H9 (cell line): Measurements from ENCODE around the gene ARHGAP26. TPM values are rescaled to one million over a fixed set of nuclear protein-coding genes. Genes with fewer than 3 reads are reported as not detected.
A peak's percentile ranks its signal among the peaks of the same experiment; 100 is the strongest.

Experiments used
- DNase-seq: peaks from one replicate; pipeline ENCODE4 v3.0.0-alpha.2; 2017
- H2AFZ ChIP-seq: one replicate; pipeline ENCODE4 v1.6.1; 2013; ENCODE audit warnings: mild to moderate bottlenecking, low read length, control low read depth, moderate library complexity
- H2AK5ac ChIP-seq: 2 replicates; pipeline ENCODE4 v1.6.1; 2013; ENCODE audit warnings: low read length, control low read depth, mixed read lengths; ENCODE audit not compliant: insufficient read length
- H2BK120ac ChIP-seq: one replicate; pipeline ENCODE4 v1.6.1; 2013; ENCODE audit warnings: low read depth, mild to moderate bottlenecking, low read length, control low read depth, inconsistent platforms; ENCODE audit not compliant: poor library complexity, severe bottlenecking
- H2BK12ac ChIP-seq: 2 replicates; pipeline ENCODE4 v1.6.1; 2013; ENCODE audit warnings: low read length, control low read depth, mixed read lengths, low read depth; ENCODE audit not compliant: insufficient read length
- H2BK15ac ChIP-seq: 2 replicates; pipeline ENCODE4 v1.6.1; 2013; ENCODE audit warnings: low read depth, low read length, control low read depth
- H2BK20ac ChIP-seq: one replicate; pipeline ENCODE4 v1.6.1; 2013; ENCODE audit warnings: low read depth, mild to moderate bottlenecking, low read length, control low read depth, inconsistent platforms; ENCODE audit not compliant: poor library complexity, severe bottlenecking
- H2BK5ac ChIP-seq: 2 replicates; pipeline ENCODE4 v1.6.1; 2013; ENCODE audit warnings: low read length, control low read depth, mixed read lengths; ENCODE audit not compliant: insufficient read length
- H3K14ac ChIP-seq: 2 replicates; pipeline ENCODE4 v1.6.1; 2013; ENCODE audit warnings: low read length, control low read depth; ENCODE audit not compliant: insufficient read depth
- H3K18ac ChIP-seq: 2 replicates; pipeline ENCODE4 v1.6.1; 2013; ENCODE audit warnings: low read depth, mild to moderate bottlenecking, mixed read lengths, low read length, control low read depth; ENCODE audit not compliant: insufficient read length
- H3K23ac ChIP-seq: 2 replicates; pipeline ENCODE4 v1.6.1; 2013; ENCODE audit warnings: low read length, control low read depth, mixed read lengths, low read depth; ENCODE audit not compliant: insufficient read length
- H3K23me2 ChIP-seq: 2 replicates; pipeline ENCODE4 v1.6.1; 2013; ENCODE audit warnings: low read depth, mild to moderate bottlenecking, mixed read lengths, low read length, control low read depth; ENCODE audit not compliant: insufficient read length, poor library complexity, severe bottlenecking
- H3K27ac ChIP-seq: 2 replicates; pipeline ENCODE4 v1.5.1; 2013; ENCODE audit warnings: low read length, control low read depth, mixed read lengths, low read depth; ENCODE audit not compliant: insufficient read length
- H3K27me3 ChIP-seq: 2 replicates; pipeline ENCODE4 v1.6.1; 2013; ENCODE audit warnings: low read length, control low read depth, inconsistent platforms; ENCODE audit not compliant: insufficient read depth
- H3K4ac ChIP-seq: 2 replicates; pipeline ENCODE4 v1.6.1; 2013; ENCODE audit warnings: low read depth, mild to moderate bottlenecking, control low read depth, inconsistent platforms, low read length, moderate library complexity
- H3K4me1 ChIP-seq: 2 replicates; pipeline ENCODE4 v1.6.1; 2013; ENCODE audit warnings: low read length, control low read depth, inconsistent platforms; ENCODE audit not compliant: insufficient read depth
- H3K4me2 ChIP-seq: 2 replicates; pipeline ENCODE4 v1.6.1; 2013; ENCODE audit warnings: low read length, control low read depth, mixed read lengths; ENCODE audit not compliant: insufficient read length, insufficient read depth
- H3K56ac ChIP-seq: 2 replicates; pipeline ENCODE4 v1.6.1; 2013; ENCODE audit warnings: low read depth, mild to moderate bottlenecking, mixed read lengths, low read length, control low read depth; ENCODE audit not compliant: insufficient read length
- H3K79me1 ChIP-seq: 2 replicates; pipeline ENCODE4 v1.6.1; 2013; ENCODE audit warnings: low read depth, mild to moderate bottlenecking, moderate library complexity, low read length, control low read depth, inconsistent platforms; ENCODE audit not compliant: insufficient read depth, poor library complexity, severe bottlenecking
- H3K79me2 ChIP-seq: 2 replicates; pipeline ENCODE4 v1.6.1; 2013; ENCODE audit warnings: low read length, control low read depth, inconsistent platforms; ENCODE audit not compliant: insufficient read depth
- H3K9ac ChIP-seq: 2 replicates; pipeline ENCODE4 v1.6.1; 2013; ENCODE audit warnings: low read length, control low read depth, mixed read lengths; ENCODE audit not compliant: insufficient read length; ENCODE audit errors: extremely low read depth
- H3K9me3 ChIP-seq: one replicate; pipeline ENCODE4 v1.6.1; 2013; ENCODE audit warnings: low read depth, low read length, inconsistent platforms; ENCODE audit not compliant: control insufficient read depth
- H3T11ph ChIP-seq: one replicate; pipeline ENCODE4 v1.6.1; 2013; ENCODE audit warnings: mild to moderate bottlenecking, low read length, control low read depth, inconsistent platforms
- H4K20me1 ChIP-seq: one replicate; pipeline ENCODE4 v1.6.1; 2013; ENCODE audit not compliant: control insufficient read depth, insufficient read length, insufficient read depth
- H4K5ac ChIP-seq: 2 replicates; pipeline ENCODE4 v1.6.1; 2013; ENCODE audit warnings: low read depth, mild to moderate bottlenecking, mixed read lengths, low read length, control low read depth; ENCODE audit not compliant: insufficient read length
- H4K8ac ChIP-seq: replicated peaks from 2 replicates; pipeline ENCODE4 v1.6.1; 2013; ENCODE audit warnings: low read length, control low read depth, mixed read lengths, low read depth; ENCODE audit not compliant: insufficient read length
- H4K91ac ChIP-seq: 2 replicates; pipeline ENCODE4 v1.6.1; 2013; ENCODE audit warnings: low read depth, mild to moderate bottlenecking, moderate library complexity, mixed read lengths, low read length, control low read depth; ENCODE audit not compliant: insufficient read length
- H3K27ac Mint-ChIP-seq, 3 experiments: 2 replicates in 2 of 3; 3 replicates in 1 of 3; pipeline ENCODE4 v1.8.0; 2020 to 2021; ENCODE audit warnings: mixed read lengths in 3 of 3, mild to moderate bottlenecking in 1 of 3, moderate library complexity in 1 of 3
- H3K27me3 Mint-ChIP-seq: 2 replicates; pipeline ENCODE4 v1.8.0; 2021; ENCODE audit warnings: low read depth, mild to moderate bottlenecking, moderate library complexity, mixed read lengths
- H3K36me3 Mint-ChIP-seq, 3 experiments: 2 replicates in 2 of 3; 3 replicates in 1 of 3; pipeline ENCODE4 v1.8.0; 2020 to 2021; ENCODE audit warnings: low read depth in 3 of 3, mixed read lengths in 3 of 3; ENCODE audit not compliant: insufficient read depth in 1 of 3
- H3K4me1 Mint-ChIP-seq, 2 experiments: 2 replicates each; pipeline ENCODE4 v1.8.0; 2020; ENCODE audit warnings: mixed read lengths in 2 of 2
- H3K4me3 Mint-ChIP-seq, 2 experiments: 2 replicates in 1 of 2; 3 replicates in 1 of 2; pipeline ENCODE4 v1.8.0; 2020 to 2021; ENCODE audit warnings: mild to moderate bottlenecking in 2 of 2, mixed read lengths in 2 of 2, moderate library complexity in 1 of 2
- H3K9me3 Mint-ChIP-seq, 2 experiments: 2 replicates in 1 of 2; 3 replicates in 1 of 2; pipeline ENCODE4 v1.8.0; 2020; ENCODE audit warnings: mild to moderate bottlenecking in 2 of 2, mixed read lengths in 2 of 2, moderate library complexity in 1 of 2
- CTCF ChIP-seq: fragments of 200-600 bp; sonication (generic); conservative IDR thresholded peaks from 3 replicates; pipeline ENCODE4 v1.8.0; 2021; ENCODE audit warnings: antibody characterized with exemption, mild to moderate bottlenecking
- WGBS: extraction: QIAGEN DNeasy Blood & Tissue Kit; methylation state at CpG from one replicate; pipeline ENCODE4 v1.1.7; 2013; ENCODE audit warnings: missing lambda C conversion rate, low lambda C conversion rate, mixed read lengths; ENCODE audit not compliant: insufficient read length; ENCODE audit errors: extremely low coverage; 5-methylcytosine and 5-hydroxymethylcytosine counted together
- total RNA-seq: library from RNA; stranded (reverse); gene quantifications from 2 replicates; pipeline ENCODE4 v1.2.1, GENCODE V29; 2021

Gene ARHGAP26
- total RNA-seq, 1 experiment from 2014 or later = 13.8 TPM

GRCh38 chr5:143248822-143249579, 478.8 kb downstream of the ARHGAP26 start:
- H4K5ac ChIP-seq = no peak overlapping the region
- H3K79me1 ChIP-seq = no peaks in the 10 kb centered on the region
- Mint-ChIP-seq H3K9me3 (peaks cover 0 to 10% of the 10 kb centered on the region in 2 experiments; a peak in 3 of 5 replicates), H3K36me3 (peaks cover 0 to 4% (median 0%) of the 10 kb centered on the region in 3 experiments; a peak in 1 of 7 replicates), H3K27me3 (no peaks in the 10 kb centered on the region; the same call in 1 of the 2 replicates), H3K4me1 (peaks cover 7 to 8% of the 10 kb centered on the region in 2 experiments; a peak in 3 of 4 replicates), H3K27ac (peak overlapping the region in 1 of 3 experiments; percentile 62; a peak in 1 of 7 replicates), H3K4me3 (no peak overlapping the region)
- H3K9ac ChIP-seq = no peak overlapping the region
- no peak overlapping the region for H2AFZ ChIP-seq
- H2BK15ac ChIP-seq = no peak overlapping the region
- no CpG with 5 or more reads among the region's 3 CpGs for WGBS
- no peak overlapping the region for H3K4me2 ChIP-seq
- DNase-seq = no peak
- H2BK20ac ChIP-seq = no peak overlapping the region
- no peak for TF ChIP-seq CTCF
- H3K56ac ChIP-seq = no peak overlapping the region
- no peak overlapping the region for H2BK12ac ChIP-seq
- no peak overlapping the region for H3K14ac ChIP-seq
- no peaks in the 10 kb centered on the region for H3K9me3 ChIP-seq
- H3K27me3 ChIP-seq = no peaks in the 10 kb centered on the region
- no peak overlapping the region for H3K4ac ChIP-seq
- no peaks in the 10 kb centered on the region; the same call in 1 of the 2 replicates for H3K4me1 ChIP-seq
- no peak overlapping the region for H3T11ph ChIP-seq
- H3K27ac ChIP-seq = no peak overlapping the region
- no peak overlapping the region for H2BK120ac ChIP-seq
- H4K91ac ChIP-seq = peak overlapping the region; percentile 70
- no peak overlapping the region for H2AK5ac ChIP-seq
- no peak overlapping the region for H3K18ac ChIP-seq
- no peaks in the 10 kb centered on the region for H4K20me1 ChIP-seq
- H3K23me2 ChIP-seq = no peaks in the 10 kb centered on the region
- H4K8ac ChIP-seq = no peak overlapping the region
- H2BK5ac ChIP-seq = no peak overlapping the region
- H3K79me2 ChIP-seq = no peaks in the 10 kb centered on the region
- no peak overlapping the region for H3K23ac ChIP-seq
